Breast epithelium (tissue), 3 donors: ENCODE measurements around the gene GCSH. TPM values are rescaled to one million over a fixed set of nuclear protein-coding genes. Genes with fewer than 3 reads are reported as not detected.

Experiments
- total RNA-seq, 3 donors: library from RNA; depleted of rRNA; stranded (reverse); fragments of >200 nt; gene quantifications; one replicate each; pipeline ENCODE4 v1.1.0, GENCODE V29; 2016

Gene GCSH
- total RNA-seq, 3 donors from 2014 or later = 19.9 to 22.1 (median 21.0) TPM

Other genes starting within 250 kb of the GCSH start
- gene CMC2, start 89.5 kb downstream of the GCSH start, total RNA-seq = 10 to 100 TPM; 27.5 to 38.5 (median 31.5) TPM
- 1 to 10 TPM; 3.9 to 9.7 (median 8.2) TPM for gene CENPN, start 89.2 kb downstream of the GCSH start, total RNA-seq
- 10 to 100 TPM; 37.4 to 54.9 (median 42.6) TPM for gene ATMIN, start 60.6 kb downstream of the GCSH start, total RNA-seq
- 1 to 10 TPM in 2 of 3 donors, under 1 TPM in 1; 0.64 to 4.3 (median 3.4) TPM for gene C16orf46, start 19.2 kb downstream of the GCSH start, total RNA-seq
- under 1 TPM in 1 of 3 donors, not detected in 2; 0.29 TPM for gene BCO1, start 142.3 kb upstream of the GCSH start, total RNA-seq
- 10 to 100 TPM in 2 of 3 donors, 1 to 10 TPM in 1; 7.5 to 15.7 (median 10.8) TPM for gene GAN, start 218.6 kb upstream of the GCSH start, total RNA-seq